SHP77 treated with DMSO at 0.1 percent for 48 hours (cell line): ENCODE results near the gene FAM111A.

Experiments used
- DNase-seq: peaks from one replicate; lab custom pipeline; 2025; lab: John Stamatoyannopoulos, UW

Gene FAM111A

GRCh38 chr11:59200423-59200746 lies 57.7 kb downstream of the FAM111A start:
- no peak for DNase-seq

DNA sequence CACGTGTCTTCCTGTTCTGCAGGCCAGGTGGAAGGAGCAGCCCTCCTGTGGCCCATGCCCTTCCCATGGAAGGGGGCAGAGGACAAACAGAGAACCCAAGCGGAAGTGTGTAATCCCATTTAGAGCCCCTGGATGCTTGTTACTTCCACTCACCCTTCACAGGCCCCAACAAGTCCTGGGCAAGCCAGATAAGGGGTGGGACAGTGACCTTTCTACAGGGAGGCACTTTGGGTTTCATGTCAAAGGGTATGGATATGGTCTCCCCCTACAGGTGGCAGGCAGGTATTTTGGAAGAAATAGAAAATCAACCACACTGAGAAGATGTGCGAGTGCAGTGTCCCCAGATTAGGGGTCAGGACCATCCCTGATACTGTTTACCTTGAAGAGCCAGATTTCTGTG lies 58.7 kb downstream of the FAM111A start:
- no peak for DNase-seq
